ENCODE measurements around the gene FAM151A. TPM values are rescaled to one million over a fixed set of nuclear protein-coding genes. Genes with fewer than 3 reads are reported as not detected.

Gene FAM151A
- total RNA-seq, 1 donor from 2014 or later: not detected

DNA sequence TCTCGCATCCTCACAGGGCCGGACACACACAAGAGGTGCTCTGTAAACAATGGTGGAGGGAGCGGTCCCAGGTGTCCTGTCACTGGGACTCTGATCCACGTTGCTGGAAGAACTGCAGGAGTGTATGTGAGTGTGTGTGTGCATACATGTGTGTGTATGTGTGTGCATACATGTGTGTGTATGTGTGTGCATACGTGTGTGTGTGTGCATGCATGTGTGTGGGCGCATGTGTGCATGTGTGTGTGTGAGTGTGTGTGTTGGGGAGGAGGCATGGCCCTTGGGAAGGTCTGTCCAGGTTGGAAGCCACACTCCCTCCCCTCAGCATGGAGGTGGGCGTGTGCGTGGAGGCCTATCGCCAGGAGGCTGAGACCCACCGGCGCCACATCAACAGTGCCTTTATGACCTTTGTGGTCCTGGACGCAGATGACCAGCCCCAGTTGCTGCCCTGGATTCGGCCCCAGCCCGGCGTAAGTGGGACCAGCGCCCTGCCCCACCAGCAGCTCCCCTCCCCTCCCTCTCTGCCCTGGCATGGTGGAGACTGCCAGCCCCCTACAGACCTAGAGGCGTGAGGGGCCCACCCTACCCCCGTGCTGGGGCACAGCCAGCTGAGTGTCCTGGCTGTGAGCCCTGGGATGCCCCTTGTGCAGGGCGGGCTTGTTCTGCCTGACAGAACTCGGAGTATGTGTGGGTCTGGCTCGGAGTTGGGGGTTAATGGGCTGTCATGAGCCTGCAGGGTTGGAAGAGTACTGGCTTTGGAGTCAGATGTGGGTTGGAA, 22.2 kb downstream of the FAM151A start:
- Mint-ChIP-seq H3K4me1 (ENCODE audit: low read depth) (no peaks in the 10 kb centered on the region), H3K36me3 (ENCODE audit: insufficient read depth) (no peaks in the 10 kb centered on the region), H3K4me3 (ENCODE audit: low read depth) (no peak overlapping the region), H3K27ac (no peak overlapping the region), H3K9me3 (ENCODE audit: low read depth) (no peaks in the 10 kb centered on the region), H3K27me3 (no peaks in the 10 kb centered on the region)
- DNase-seq (ENCODE audit: low spot score, unreplicated experiment): no peak
- TF ChIP-seq, protein P1, sequence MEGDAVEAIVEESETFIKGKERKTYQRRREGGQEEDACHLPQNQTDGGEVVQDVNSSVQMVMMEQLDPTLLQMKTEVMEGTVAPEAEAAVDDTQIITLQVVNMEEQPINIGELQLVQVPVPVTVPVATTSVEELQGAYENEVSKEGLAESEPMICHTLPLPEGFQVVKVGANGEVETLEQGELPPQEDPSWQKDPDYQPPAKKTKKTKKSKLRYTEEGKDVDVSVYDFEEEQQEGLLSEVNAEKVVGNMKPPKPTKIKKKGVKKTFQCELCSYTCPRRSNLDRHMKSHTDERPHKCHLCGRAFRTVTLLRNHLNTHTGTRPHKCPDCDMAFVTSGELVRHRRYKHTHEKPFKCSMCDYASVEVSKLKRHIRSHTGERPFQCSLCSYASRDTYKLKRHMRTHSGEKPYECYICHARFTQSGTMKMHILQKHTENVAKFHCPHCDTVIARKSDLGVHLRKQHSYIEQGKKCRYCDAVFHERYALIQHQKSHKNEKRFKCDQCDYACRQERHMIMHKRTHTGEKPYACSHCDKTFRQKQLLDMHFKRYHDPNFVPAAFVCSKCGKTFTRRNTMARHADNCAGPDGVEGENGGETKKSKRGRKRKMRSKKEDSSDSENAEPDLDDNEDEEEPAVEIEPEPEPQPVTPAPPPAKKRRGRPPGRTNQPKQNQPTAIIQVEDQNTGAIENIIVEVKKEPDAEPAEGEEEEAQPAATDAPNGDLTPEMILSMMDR (IDR thresholded peaks at IDR 0.05; ENCODE audit: unreplicated experiment): no peak

DNA sequence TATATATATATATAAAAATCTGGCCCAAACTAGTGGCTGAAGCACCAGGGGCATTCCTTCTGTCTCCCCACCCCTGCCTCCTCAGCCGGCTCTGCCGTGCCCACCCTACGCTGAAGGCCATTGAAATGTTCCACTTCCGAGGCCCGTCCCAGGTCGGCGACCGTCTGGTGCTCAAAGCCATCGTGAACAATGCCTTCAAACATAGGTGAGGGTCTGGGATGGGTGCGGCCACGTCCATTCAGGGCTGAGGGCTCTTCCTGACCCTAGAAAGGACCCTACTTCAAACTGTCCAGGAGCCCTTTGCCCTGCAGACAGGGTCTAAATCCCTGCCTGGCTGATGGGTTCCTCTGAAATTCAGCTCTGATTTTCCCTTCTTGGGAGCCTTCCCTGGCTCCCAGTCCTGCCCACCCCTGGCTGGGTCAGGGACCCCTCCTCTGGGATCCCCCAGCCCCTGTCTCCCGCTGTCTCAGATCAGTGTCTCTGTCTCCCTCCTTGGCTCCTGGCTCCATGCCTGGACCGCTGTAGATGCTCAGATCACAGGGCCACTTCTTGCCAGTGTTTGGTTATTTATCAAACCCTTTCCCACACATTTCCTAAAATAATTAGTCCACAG, 24.0 kb downstream of the FAM151A start:
- Mint-ChIP-seq H3K9me3 (ENCODE audit: low read depth) (no peaks in the 10 kb centered on the region), H3K4me3 (ENCODE audit: low read depth) (no peak overlapping the region), H3K4me1 (ENCODE audit: low read depth) (no peaks in the 10 kb centered on the region), H3K36me3 (ENCODE audit: insufficient read depth) (no peaks in the 10 kb centered on the region), H3K27me3 (no peaks in the 10 kb centered on the region), H3K27ac (no peak overlapping the region)
- TF ChIP-seq, protein P1 (IDR thresholded peaks at IDR 0.05; ENCODE audit: unreplicated experiment): no peak
- no peak for DNase-seq (ENCODE audit: low spot score, unreplicated experiment)

DNA sequence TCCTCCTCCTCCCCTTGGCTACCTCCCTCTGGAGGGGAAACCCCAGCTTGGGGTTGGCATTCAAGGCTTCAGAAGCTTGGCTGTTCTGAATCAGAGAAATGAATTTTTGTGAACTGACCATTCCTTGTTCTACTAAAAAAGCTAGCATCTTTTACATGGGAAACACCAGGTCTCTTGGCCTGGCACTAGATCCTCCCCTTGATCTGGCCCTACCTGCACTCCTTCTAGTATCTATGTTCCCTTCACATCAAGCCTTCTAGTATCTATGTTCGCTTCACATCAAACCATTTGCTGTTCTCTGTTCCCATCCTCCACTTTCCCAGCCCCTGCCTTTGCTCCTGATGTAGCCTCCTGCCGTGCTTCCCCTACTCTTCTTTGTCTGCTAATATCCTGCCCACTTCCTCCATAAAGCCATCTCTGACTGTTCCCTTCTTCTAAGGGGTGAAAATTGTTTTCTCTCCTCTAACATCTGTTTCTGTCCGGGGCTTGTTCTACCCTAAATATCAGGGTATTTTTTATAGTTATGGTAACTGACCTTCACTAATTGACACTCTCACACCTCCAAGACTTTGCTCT, 25.8 kb downstream of the FAM151A start:
- no peaks in the 10 kb centered on the region for H3K27me3 Mint-ChIP-seq
- H3K4me3 Mint-ChIP-seq (ENCODE audit: low read depth): no peak overlapping the region
- H3K36me3 Mint-ChIP-seq (ENCODE audit: insufficient read depth): no peaks in the 10 kb centered on the region
- H3K4me1 Mint-ChIP-seq (ENCODE audit: low read depth): no peaks in the 10 kb centered on the region
- no peaks in the 10 kb centered on the region for H3K9me3 Mint-ChIP-seq (ENCODE audit: low read depth)
- DNase-seq (ENCODE audit: low spot score, unreplicated experiment): no peak
- TF ChIP-seq, protein P1 (IDR thresholded peaks at IDR 0.05; ENCODE audit: unreplicated experiment): no peak
- no peak overlapping the region for H3K27ac Mint-ChIP-seq

DNA sequence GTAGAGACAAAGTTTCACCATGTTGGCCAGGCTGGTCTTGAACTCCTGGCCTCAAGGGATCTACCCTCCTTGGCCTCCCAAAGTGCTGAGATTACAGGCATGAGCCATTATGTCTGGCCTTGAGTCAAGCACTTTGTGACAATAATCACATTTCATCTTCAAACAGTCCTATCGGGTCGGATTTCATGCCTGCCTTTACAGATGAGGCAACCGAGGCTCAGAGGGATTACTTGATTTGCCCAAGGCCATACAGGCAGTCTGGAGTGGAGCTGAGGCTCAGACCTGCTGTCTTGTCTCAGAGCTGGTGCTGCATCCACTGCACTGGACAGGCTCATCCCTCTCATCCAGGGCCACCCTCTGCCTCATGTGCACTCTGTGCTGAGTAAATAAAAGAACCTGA, 26.6 kb downstream of the FAM151A start:
- H3K4me1 Mint-ChIP-seq (ENCODE audit: low read depth): no peaks in the 10 kb centered on the region

DNA sequence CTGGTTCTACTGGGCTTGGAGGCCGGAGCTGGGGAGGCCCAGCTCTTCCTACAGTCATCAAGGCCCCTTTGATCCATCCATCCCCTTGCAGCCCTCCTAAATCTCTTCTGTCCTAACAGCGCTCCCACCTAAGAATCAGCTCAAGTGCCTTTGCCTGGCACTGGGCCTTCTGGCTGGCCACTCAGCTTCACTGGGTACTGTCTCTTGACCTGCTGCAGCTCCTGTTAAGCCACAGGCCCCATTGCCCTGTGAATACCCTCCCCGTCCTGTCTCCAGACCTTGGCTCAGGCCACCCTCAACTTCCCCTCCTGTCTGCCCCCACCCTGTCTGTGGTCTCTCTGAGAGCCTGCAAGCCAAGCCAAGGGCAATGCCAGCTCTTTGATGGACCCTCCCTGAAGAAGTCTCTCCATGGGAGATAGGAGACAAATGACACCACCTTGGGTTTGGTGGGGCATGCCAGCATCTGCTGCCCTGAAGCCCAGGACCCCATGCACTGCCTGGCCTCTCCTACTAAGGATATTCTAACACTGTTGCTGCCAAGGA, 27.3 kb downstream of the FAM151A start:
- TF ChIP-seq, protein P1 (IDR thresholded peaks at IDR 0.05; ENCODE audit: unreplicated experiment): no peak

More for the DNA sequence above, 26.6 kb downstream of the FAM151A start:
- Mint-ChIP-seq H3K9me3 (ENCODE audit: low read depth) (no peaks in the 10 kb centered on the region), H3K4me3 (ENCODE audit: low read depth) (no peak overlapping the region), H3K36me3 (ENCODE audit: insufficient read depth) (no peaks in the 10 kb centered on the region), H3K27ac (no peak overlapping the region), H3K27me3 (no peaks in the 10 kb centered on the region)
- no peak for DNase-seq (ENCODE audit: low spot score, unreplicated experiment)
- TF ChIP-seq, protein P1 (IDR thresholded peaks at IDR 0.05; ENCODE audit: unreplicated experiment): no peak

More for the DNA sequence above, 27.3 kb downstream of the FAM151A start:
- H3K4me3 Mint-ChIP-seq (ENCODE audit: low read depth): no peak overlapping the region
- no peak overlapping the region for H3K27ac Mint-ChIP-seq
- H3K27me3 Mint-ChIP-seq: no peaks in the 10 kb centered on the region
- H3K4me1 Mint-ChIP-seq (ENCODE audit: low read depth): no peaks in the 10 kb centered on the region
- no peaks in the 10 kb centered on the region for H3K36me3 Mint-ChIP-seq (ENCODE audit: insufficient read depth)
- no peaks in the 10 kb centered on the region for H3K9me3 Mint-ChIP-seq (ENCODE audit: low read depth)
- DNase-seq (ENCODE audit: low spot score, unreplicated experiment): no peak

All from progenitor cell of endocrine pancreas (in vitro differentiated cells).